Uterus (tissue), 2 donors: ENCODE results near the gene MCUB.

Experiments used
- CTCF ChIP-seq, 4 experiments: fragments of 200-600 bp in 2 of 4; fragments of 450-650 bp in 2 of 4; sonication (generic) in 2 of 4; IDR thresholded peaks; one replicate each; pipeline ENCODE4 v1.5.1; 2016 to 2019; ENCODE audit warnings: antibody characterized with exemption in 4 of 4, mild to moderate bottlenecking in 2 of 4, moderate library complexity in 1 of 4
- POLR2A ChIP-seq, 2 donors: fragments of 450-650 bp; IDR thresholded peaks; one replicate each; pipeline ENCODE4 v1.6.1; 2016; ENCODE audit warnings: antibody characterized with exemption in 2 of 2, mild to moderate bottlenecking in 1 of 2, moderate library complexity in 1 of 2

- TF ChIP-seq CTCF (IDR thresholded peaks at IDR 0.05), result no peak
- no peak for TF ChIP-seq POLR2A (IDR thresholded peaks at IDR 0.05)
These were observed 122.8 kb downstream of the MCUB start for GRCh38 chr4:109682875-109683274.
